Nephron (organoid): ENCODE data around the gene BRD7.

ENCODE experiments used
- H3K27ac Mint-ChIP-seq, 3 experiments: 2 replicates each; pipeline ENCODE4 v1.8.0; 2020; ENCODE audit warnings: mixed read lengths in 3 of 3, mild to moderate bottlenecking in 2 of 3, moderate library complexity in 1 of 3
- H3K27me3 Mint-ChIP-seq: 2 replicates; pipeline ENCODE4 v1.8.0; 2021; ENCODE audit warnings: low read depth, mild to moderate bottlenecking, moderate library complexity, mixed read lengths
- H3K36me3 Mint-ChIP-seq: 2 replicates; pipeline ENCODE4 v1.8.0; 2020; ENCODE audit warnings: low read depth, mixed read lengths
- H3K4me1 Mint-ChIP-seq: 2 replicates; pipeline ENCODE4 v1.8.0; 2020; ENCODE audit warnings: mixed read lengths
- H3K4me3 Mint-ChIP-seq, 3 experiments: 2 replicates each; pipeline ENCODE4 v1.8.0; 2020; ENCODE audit warnings: mild to moderate bottlenecking in 3 of 3, mixed read lengths in 3 of 3, moderate library complexity in 2 of 3
- H3K9me3 Mint-ChIP-seq: 2 replicates; pipeline ENCODE4 v1.8.0; 2020; ENCODE audit warnings: mixed read lengths
- TF ChIP-seq, protein P1 (sequence below), 3 experiments: fragments of 200-600 bp; sonication (generic); IDR thresholded peaks; one replicate each; pipeline ENCODE4 v1.5.0; 2021; ENCODE audit warnings: antibody characterized with exemption in 3 of 3; ENCODE audit not compliant: unreplicated experiment in 3 of 3

The BRD7 gene

DNA sequence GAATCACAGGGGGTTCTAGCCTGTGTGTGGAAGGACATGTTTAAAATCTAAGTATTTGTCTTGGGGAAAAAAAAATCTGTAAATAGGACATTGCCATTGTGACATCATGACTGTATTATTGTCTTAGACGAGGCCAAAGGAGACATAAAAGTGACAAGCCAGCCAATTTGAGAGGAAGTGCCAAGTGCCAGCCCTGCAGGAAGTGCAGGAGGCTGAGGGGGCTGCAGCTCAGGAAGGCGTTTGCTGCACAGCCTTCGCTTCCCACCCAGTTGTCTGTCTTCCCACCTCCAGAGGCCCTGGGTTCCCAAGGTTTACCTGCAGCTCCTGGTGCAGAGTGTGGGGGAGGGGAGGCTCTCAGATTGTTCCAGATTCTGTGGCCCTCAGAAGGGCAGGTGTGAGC, 101.1 kb downstream of the BRD7 start:
- TF ChIP-seq, protein P1, sequence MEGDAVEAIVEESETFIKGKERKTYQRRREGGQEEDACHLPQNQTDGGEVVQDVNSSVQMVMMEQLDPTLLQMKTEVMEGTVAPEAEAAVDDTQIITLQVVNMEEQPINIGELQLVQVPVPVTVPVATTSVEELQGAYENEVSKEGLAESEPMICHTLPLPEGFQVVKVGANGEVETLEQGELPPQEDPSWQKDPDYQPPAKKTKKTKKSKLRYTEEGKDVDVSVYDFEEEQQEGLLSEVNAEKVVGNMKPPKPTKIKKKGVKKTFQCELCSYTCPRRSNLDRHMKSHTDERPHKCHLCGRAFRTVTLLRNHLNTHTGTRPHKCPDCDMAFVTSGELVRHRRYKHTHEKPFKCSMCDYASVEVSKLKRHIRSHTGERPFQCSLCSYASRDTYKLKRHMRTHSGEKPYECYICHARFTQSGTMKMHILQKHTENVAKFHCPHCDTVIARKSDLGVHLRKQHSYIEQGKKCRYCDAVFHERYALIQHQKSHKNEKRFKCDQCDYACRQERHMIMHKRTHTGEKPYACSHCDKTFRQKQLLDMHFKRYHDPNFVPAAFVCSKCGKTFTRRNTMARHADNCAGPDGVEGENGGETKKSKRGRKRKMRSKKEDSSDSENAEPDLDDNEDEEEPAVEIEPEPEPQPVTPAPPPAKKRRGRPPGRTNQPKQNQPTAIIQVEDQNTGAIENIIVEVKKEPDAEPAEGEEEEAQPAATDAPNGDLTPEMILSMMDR (IDR thresholded peaks at IDR 0.05; ENCODE audit: unreplicated experiment in 3 of 3): no peak
- H3K36me3 Mint-ChIP-seq: no peaks in the 10 kb centered on the region
- H3K4me3 Mint-ChIP-seq: no peak overlapping the region
- no peaks in the 10 kb centered on the region for H3K27me3 Mint-ChIP-seq
- peaks cover 20% of the 10 kb centered on the region for H3K4me1 Mint-ChIP-seq
- no peak overlapping the region for H3K27ac Mint-ChIP-seq
- no peaks in the 10 kb centered on the region for H3K9me3 Mint-ChIP-seq

DNA sequence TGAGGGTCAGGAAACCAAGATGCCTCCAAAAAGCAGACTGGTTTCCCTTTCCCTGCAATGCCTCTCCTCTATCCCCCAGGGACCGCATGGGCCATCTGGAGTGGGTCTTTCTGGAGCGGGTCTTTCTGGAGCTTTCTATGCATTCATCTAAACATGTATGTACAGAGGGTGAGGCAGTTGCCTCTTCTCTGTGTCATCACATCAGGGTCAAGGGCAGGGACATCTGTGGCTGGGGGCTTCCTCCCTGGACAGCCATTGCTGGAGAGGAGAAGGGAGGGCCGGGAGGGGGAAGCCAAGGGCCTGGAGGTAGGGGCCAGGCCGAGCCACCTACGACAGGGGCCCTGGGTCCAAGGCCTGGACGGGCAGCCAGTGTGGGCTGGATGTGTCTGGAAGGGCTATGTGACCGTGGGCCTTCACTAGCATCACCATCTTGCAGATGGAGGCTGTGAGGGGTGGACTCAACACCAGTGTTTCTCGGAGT, 101.6 kb downstream of the BRD7 start:
- Mint-ChIP-seq H3K27ac (peak overlapping the region in 1 of 3 experiments; percentile 15), H3K36me3 (no peaks in the 10 kb centered on the region), H3K27me3 (no peaks in the 10 kb centered on the region), H3K4me1 (peaks cover 20% of the 10 kb centered on the region), H3K4me3 (no peak overlapping the region), H3K9me3 (no peaks in the 10 kb centered on the region)
- TF ChIP-seq, protein P1 (IDR thresholded peaks at IDR 0.05; ENCODE audit: unreplicated experiment in 3 of 3): no peak

DNA sequence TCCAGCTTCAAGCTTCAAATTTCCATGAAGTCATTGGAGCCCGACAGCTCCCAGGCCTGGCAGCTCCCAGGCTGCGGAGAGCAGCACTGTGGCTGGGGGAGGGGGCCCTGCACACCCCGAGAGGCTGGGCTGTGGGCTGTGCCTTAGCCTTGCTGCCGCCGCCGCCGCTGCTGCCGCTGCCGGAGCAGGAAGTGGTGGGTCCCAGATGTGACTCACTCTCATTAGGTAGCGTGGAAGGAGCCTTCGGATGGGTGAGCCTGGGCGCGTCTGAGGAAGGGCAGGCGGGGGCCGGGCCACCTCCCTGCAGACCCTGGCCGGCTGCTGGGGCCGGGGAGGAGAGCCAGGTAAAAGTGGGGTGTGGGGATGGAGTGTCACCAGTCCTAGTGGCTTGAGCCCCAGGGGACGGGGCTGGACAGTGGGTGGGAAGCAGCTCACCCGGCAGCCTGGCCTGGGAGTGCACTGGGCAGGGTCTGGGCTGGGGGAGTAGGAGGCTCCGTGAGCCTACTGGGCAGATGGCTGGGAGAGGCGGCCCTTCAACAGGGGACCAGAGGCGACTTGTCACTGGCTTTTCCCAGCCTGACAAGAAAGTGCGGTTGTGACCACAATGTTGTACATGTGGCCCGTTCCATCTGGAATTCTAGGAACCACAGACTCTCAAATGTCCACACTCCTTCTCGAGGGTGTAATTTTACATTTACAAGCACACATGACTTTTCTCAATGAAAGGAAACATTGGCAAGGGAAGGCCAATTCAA, 102.3 kb downstream of the BRD7 start, which contains the start of gene ADCY7:
Gene ADCY7, plus strand, starts transcription at position 215 of the 755 bp plus-strand sequence. CDS start 21,629 bp downstream, outside the sequence.
- Mint-ChIP-seq H3K9me3 (no peaks in the 10 kb centered on the region), H3K36me3 (no peaks in the 10 kb centered on the region), H3K27me3 (peaks cover 3% of the 10 kb centered on the region), H3K27ac (peak within 1 kb of the TSS; percentile 15 to 88 (median 72)), H3K4me1 (peaks cover 20% of the 10 kb centered on the region), H3K4me3 (peak within 1 kb of the TSS; percentile 42 to 56 (median 45))
- TF ChIP-seq, protein P1 (IDR thresholded peaks at IDR 0.05; ENCODE audit: unreplicated experiment in 3 of 3): no peak
